OCI-M2 (cell line): ENCODE measurements around the gene WDR38.
"Not testable (repeated sequence)": the region's sequence is repeated elsewhere in the genome, so short reads cannot be mapped to it uniquely, and the experiment has no call there.

Source experiments
- DNase-seq: peaks from one replicate; lab custom pipeline; 2025; ENCODE audit not compliant: unreplicated experiment; lab: John Stamatoyannopoulos, UW

Gene WDR38

GRCh38 chr9:124831642-124832364 is 21.5 kb upstream of the WDR38 start:
- DNase-seq = no peak

- DNase-seq = no peak
Measured at GRCh38 chr9:124834591-124834990, 18.7 kb upstream of the WDR38 start.

- DNase-seq = no peak
Measured at GRCh38 chr9:124835026-124835557, 18.2 kb upstream of the WDR38 start.

GRCh38 chr9:124838132-124838531 is 15.1 kb upstream of the WDR38 start:
- not testable (repeated sequence) for DNase-seq

- not testable (repeated sequence) for DNase-seq
Measured at GRCh38 chr9:124838567-124839275, 14.5 kb upstream of the WDR38 start.

GRCh38 chr9:124839612-124840299 is 13.5 kb upstream of the WDR38 start:
- DNase-seq = no peak

- DNase-seq = no peak
Measured at GRCh38 chr9:124840300-124840833, 12.9 kb upstream of the WDR38 start.

GRCh38 chr9:124841075-124841821 is 12.0 kb upstream of the WDR38 start:
- no peak for DNase-seq

- no peak for DNase-seq
Measured at GRCh38 chr9:124843456-124844034, 9.7 kb upstream of the WDR38 start.

GRCh38 chr9:124844291-124844690 is 9.0 kb upstream of the WDR38 start:
- no peak for DNase-seq

GRCh38 chr9:124846467-124846866 is 6.8 kb upstream of the WDR38 start:
- DNase-seq = not testable (repeated sequence)

GRCh38 chr9:124846969-124847368 is 6.3 kb upstream of the WDR38 start:
- DNase-seq = no peak

- DNase-seq = no peak
Measured at GRCh38 chr9:124849801-124850200, 3.5 kb upstream of the WDR38 start.

- no peak for DNase-seq
Measured at GRCh38 chr9:124852121-124852828, 985 bp upstream of the WDR38 start.

GRCh38 chr9:124853605-124854143 is 414 bp downstream of the WDR38 start:
- DNase-seq = no peak

- DNase-seq = no peak
Measured at GRCh38 chr9:124854161-124854560, 901 bp downstream of the WDR38 start.

GRCh38 chr9:124854822-124855221 is 1.6 kb downstream of the WDR38 start:
- DNase-seq = no peak

GRCh38 chr9:124855566-124855943 is 2.3 kb downstream of the WDR38 start:
- DNase-seq = no peak

- no peak for DNase-seq
Measured at GRCh38 chr9:124855944-124856765, 2.9 kb downstream of the WDR38 start.
